Memory B cell (primary cell): Measurements from ENCODE around the gene VHLL.

Source experiments
- ATAC-seq: fragments of 150-1000 bp; cut with Tn5 transposase; 2 replicates; pipeline ENCODE4 v1.10.0; 2021; ENCODE audit warnings: low read depth, mild to moderate bottlenecking, moderate library complexity
- DNase-seq, 2 donors: peaks; one replicate each; pipeline ENCODE4 v3.0.0; 2022; ENCODE audit warnings: low spot score in 2 of 2
- H3K27ac Mint-ChIP-seq: one replicate; pipeline ENCODE4 v1.8.0; 2022; ENCODE audit warnings: mild to moderate bottlenecking, moderate library complexity, mixed read lengths
- H3K27me3 Mint-ChIP-seq: one replicate; pipeline ENCODE4 v1.8.0; 2022; ENCODE audit warnings: mixed read lengths
- H3K36me3 Mint-ChIP-seq: one replicate; pipeline ENCODE4 v1.8.0; 2022; ENCODE audit warnings: mild to moderate bottlenecking, mixed read lengths
- H3K4me1 Mint-ChIP-seq: one replicate; pipeline ENCODE4 v1.8.0; 2022; ENCODE audit warnings: mixed read lengths
- H3K4me3 Mint-ChIP-seq: one replicate; pipeline ENCODE4 v1.8.0; 2022; ENCODE audit warnings: mild to moderate bottlenecking, moderate library complexity, mixed read lengths
- H3K9me3 Mint-ChIP-seq: one replicate; pipeline ENCODE4 v1.8.0; 2022; ENCODE audit warnings: mixed read lengths

Gene VHLL

DNA sequence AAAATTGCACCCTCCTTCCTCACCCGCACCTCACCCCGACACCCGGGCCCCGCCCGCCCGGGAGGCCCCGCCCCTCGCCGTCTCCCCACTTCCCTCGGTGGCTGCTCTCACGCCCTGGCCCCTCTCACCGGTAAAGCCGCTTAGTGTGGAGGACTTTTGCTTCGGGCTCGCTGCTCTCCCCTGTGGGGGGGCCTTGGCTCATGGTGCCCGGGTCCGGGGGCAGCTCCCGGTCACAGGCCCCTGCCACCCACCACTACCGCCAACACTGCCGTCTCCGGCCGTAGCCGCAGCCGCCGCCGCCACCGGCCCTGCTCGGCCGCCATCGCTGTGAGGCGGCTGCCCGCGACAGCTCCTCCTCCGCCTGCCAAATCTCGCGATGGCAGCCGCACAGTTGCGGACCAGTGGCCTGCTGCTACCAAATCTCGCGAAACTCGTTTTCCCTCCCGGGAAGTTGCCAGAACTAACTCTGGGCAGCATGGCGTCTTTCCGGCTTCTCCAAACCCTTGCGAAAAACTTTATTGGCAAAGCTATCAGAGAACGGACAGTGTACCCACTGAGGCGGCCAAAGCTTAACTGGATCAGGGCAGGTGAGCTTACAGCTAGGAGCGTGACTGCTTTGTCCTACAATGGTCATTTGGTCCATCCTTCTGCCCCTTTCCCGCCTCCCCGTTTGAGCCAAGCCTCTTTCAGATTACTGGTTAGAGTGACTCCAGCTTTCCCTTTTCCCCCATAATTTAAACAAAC is 16.5 kb downstream of the VHLL start, which contains the start of gene SMG5:
SMG5 (minus strand) TSS at position 347 of the 744 bp plus-strand sequence; CDS start at position 202, 145 bp downstream.
- H3K4me1 Mint-ChIP-seq, result peaks cover 26% of the 10 kb centered on the region
- H3K27me3 Mint-ChIP-seq, result no peaks in the 10 kb centered on the region
- no peaks in the 10 kb centered on the region for H3K9me3 Mint-ChIP-seq
- peak within 1 kb of the TSS; percentile 98 for H3K4me3 Mint-ChIP-seq
- peak; percentile 93 to 95 for DNase-seq
- peaks cover 9% of the 10 kb centered on the region for H3K36me3 Mint-ChIP-seq
- peak within 1 kb of the TSS; percentile 94 for H3K27ac Mint-ChIP-seq
- peak; percentile 90 for ATAC-seq

DNA sequence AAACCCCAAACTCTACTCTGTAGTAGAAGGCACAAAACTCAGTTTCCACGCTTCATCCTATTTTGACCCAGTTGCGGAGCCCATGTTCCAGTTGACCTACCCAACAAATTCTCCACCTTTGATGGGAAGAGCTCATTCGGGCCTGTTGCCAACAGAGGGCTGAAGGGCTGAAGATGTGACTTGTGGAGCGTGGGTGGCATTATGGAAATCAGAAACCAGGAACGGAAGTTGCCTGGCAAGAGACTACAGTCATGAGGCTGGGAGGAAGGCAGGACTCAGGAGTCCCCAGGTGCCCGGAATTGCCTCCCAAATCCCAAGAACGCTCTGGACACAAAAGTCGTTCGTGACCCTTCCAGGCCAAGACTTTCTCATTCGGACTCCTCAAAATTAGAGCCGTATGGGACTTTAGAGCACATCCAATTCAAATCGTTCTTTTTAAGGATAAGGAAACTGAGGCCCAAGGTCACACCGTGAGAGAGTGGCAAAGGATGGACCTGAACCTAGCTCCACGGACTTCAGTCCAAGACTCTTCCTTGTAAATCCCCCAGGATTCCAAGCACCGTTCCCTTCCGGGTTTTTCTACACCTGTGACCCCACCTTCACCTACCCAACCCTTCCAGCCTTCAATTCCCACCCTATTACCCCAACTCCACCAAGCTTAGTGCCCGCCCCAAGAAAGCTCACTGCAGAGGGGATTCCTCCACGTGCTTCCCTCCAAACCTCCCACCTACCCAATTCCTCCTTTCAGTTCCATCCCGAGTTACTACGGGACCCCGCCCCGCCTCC is 17.2 kb downstream of the VHLL start:
- peak overlapping the region; percentile 94 for H3K27ac Mint-ChIP-seq
- DNase-seq (no peak), ATAC-seq (no peak)
- H3K36me3 Mint-ChIP-seq, result peaks cover 13% of the 10 kb centered on the region
- H3K4me3 Mint-ChIP-seq, result peak overlapping the region; percentile 98
- no peaks in the 10 kb centered on the region for H3K9me3 Mint-ChIP-seq
- H3K27me3 Mint-ChIP-seq, result no peaks in the 10 kb centered on the region
- H3K4me1 Mint-ChIP-seq, result peaks cover 29% of the 10 kb centered on the region

- Mint-ChIP-seq H3K36me3 (peaks cover 13% of the 10 kb centered on the region), H3K9me3 (no peaks in the 10 kb centered on the region), H3K4me3 (peak overlapping the region; percentile 98), H3K27me3 (no peaks in the 10 kb centered on the region), H3K27ac (peak overlapping the region; percentile 94), H3K4me1 (peaks cover 29% of the 10 kb centered on the region)
- DNase-seq, result no peak
- peak; percentile 9 for ATAC-seq
Observed at GRCh38 chr1:156281281-156281680, 17.8 kb downstream of the VHLL start.

GRCh38 chr1:156279837-156280236 is 19.3 kb downstream of the VHLL start:
- ATAC-seq (no peak), DNase-seq (no peak)
- Mint-ChIP-seq H3K4me1 (peaks cover 29% of the 10 kb centered on the region), H3K9me3 (no peaks in the 10 kb centered on the region), H3K27ac (no peak overlapping the region), H3K27me3 (no peaks in the 10 kb centered on the region), H3K4me3 (no peak overlapping the region), H3K36me3 (peaks cover 16% of the 10 kb centered on the region)

- no peaks in the 10 kb centered on the region for H3K27me3 Mint-ChIP-seq
- no peak for DNase-seq
- H3K4me3 Mint-ChIP-seq, result no peak overlapping the region
- no peak overlapping the region for H3K27ac Mint-ChIP-seq
- H3K36me3 Mint-ChIP-seq, result peaks cover 33% of the 10 kb centered on the region
- peaks cover 11% of the 10 kb centered on the region for H3K4me1 Mint-ChIP-seq
- H3K9me3 Mint-ChIP-seq, result no peaks in the 10 kb centered on the region
- ATAC-seq, result no peak
Observed at GRCh38 chr1:156276966-156277381, 22.1 kb downstream of the VHLL start.

DNA sequence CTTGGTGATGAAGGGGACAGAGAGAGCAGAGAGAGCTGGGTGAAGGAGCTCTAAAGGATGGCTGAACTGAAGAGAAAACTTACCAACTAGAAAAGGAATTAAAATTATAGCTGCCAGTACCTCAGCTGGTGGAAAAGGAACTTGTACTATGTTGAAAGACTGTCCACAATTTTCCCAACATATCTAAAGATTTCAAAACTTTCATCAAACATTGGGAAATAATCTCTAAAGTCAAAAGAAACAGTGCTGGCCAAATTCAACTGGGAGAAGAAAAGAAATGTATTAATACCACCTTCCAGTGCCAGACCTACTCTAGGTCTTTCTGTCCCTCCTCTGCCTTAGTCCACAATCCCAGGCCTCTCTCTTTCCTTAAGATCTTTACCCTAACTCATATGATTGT is 22.6 kb downstream of the VHLL start:
- ATAC-seq (no peak), DNase-seq (no peak)
- no peak overlapping the region for H3K4me3 Mint-ChIP-seq
- peaks cover 33% of the 10 kb centered on the region for H3K36me3 Mint-ChIP-seq
- H3K4me1 Mint-ChIP-seq, result peaks cover 10% of the 10 kb centered on the region
- H3K9me3 Mint-ChIP-seq, result no peaks in the 10 kb centered on the region
- no peak overlapping the region for H3K27ac Mint-ChIP-seq
- no peaks in the 10 kb centered on the region for H3K27me3 Mint-ChIP-seq

GRCh38 chr1:156270314-156270713 is 28.8 kb downstream of the VHLL start:
- no peak overlapping the region for H3K27ac Mint-ChIP-seq
- H3K27me3 Mint-ChIP-seq, result no peaks in the 10 kb centered on the region
- DNase-seq (no peak), ATAC-seq (no peak)
- no peak overlapping the region for H3K4me3 Mint-ChIP-seq
- no peaks in the 10 kb centered on the region for H3K9me3 Mint-ChIP-seq
- H3K36me3 Mint-ChIP-seq, result peaks cover 53% of the 10 kb centered on the region
- no peaks in the 10 kb centered on the region for H3K4me1 Mint-ChIP-seq

- Mint-ChIP-seq H3K4me1 (no peaks in the 10 kb centered on the region), H3K4me3 (no peak overlapping the region), H3K27me3 (no peaks in the 10 kb centered on the region), H3K9me3 (no peaks in the 10 kb centered on the region), H3K27ac (no peak overlapping the region), H3K36me3 (peaks cover 51% of the 10 kb centered on the region)
- DNase-seq (no peak), ATAC-seq (no peak)
Observed at GRCh38 chr1:156268336-156268735, 30.8 kb downstream of the VHLL start.

GRCh38 chr1:156266051-156266450 is 33.1 kb downstream of the VHLL start:
- ATAC-seq, result no peak
- Mint-ChIP-seq H3K4me3 (no peak overlapping the region), H3K9me3 (no peaks in the 10 kb centered on the region), H3K4me1 (no peaks in the 10 kb centered on the region), H3K36me3 (peaks cover 54% of the 10 kb centered on the region), H3K27ac (no peak overlapping the region), H3K27me3 (no peaks in the 10 kb centered on the region)
- no peak for DNase-seq

GRCh38 chr1:156263288-156263655 is 35.8 kb downstream of the VHLL start:
- H3K27ac Mint-ChIP-seq, result no peak overlapping the region

DNA sequence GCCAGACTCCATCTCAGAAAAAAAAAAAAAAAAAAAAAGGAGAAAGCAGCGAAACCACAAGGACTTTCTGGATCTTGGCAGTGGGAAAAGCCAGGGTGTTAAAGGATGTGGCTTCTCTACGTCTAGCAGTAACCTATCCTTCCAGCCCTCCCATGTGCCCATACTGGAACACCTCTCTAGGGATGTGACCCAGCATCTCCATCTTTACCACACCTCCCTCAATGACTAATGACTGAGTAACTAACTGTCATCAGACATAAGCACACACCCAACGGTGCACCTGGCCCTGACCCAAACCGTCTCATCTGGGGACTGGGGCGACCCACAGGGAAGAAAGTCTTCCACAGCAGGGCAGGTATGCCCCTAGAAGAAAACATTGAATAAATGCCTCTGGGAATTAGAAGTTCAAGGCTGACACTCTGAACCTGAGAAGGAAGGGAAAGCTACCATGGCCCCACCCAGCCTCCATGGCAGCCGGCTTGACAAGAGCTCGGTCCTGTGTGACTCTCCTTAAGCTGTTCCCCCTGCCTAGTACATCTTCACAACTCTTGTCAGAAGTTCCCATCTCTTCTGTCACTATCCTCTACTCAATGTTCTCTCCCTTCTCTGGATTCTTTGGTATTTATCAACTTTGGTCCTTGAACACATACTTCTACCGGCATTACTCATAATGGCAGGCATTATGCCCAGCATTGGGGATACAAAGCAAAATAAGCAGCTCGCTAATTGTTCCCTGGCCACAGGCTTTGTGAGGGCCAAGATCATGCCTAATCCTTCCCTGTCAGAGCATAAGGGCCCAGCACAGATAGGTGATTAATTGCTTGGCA is 36.4 kb downstream of the VHLL start:
- DNase-seq, result no peak
- Mint-ChIP-seq H3K27ac (peak overlapping the region; percentile 9), H3K36me3 (peaks cover 62% of the 10 kb centered on the region), H3K9me3 (no peaks in the 10 kb centered on the region), H3K4me3 (no peak overlapping the region), H3K4me1 (no peaks in the 10 kb centered on the region), H3K27me3 (no peaks in the 10 kb centered on the region)
- ATAC-seq, result no peak

More at GRCh38 chr1:156263288-156263655, 35.8 kb downstream of the VHLL start:
- DNase-seq (no peak), ATAC-seq (no peak)
- Mint-ChIP-seq H3K4me3 (no peak overlapping the region), H3K36me3 (peaks cover 62% of the 10 kb centered on the region), H3K4me1 (no peaks in the 10 kb centered on the region), H3K27me3 (no peaks in the 10 kb centered on the region), H3K9me3 (no peaks in the 10 kb centered on the region)

DNA sequence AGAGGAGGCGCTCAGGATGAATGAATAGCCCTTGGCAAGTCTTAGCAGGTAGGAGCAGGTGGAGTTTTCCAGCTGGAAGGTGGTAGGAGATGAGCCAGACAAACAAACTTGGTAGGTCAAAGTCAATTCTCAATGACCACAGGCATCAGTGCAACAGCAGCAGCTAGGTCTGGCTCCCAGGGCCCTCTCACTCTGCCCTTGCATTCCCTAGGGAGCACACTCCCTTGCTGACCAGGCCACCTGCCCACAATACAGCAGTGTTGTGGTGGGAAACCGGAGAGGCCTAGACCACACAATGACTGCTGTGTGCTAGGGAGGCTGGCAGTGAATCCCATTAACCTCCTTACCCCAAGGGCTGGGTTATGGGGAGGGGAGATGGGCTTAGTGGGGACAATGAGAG is 38.2 kb downstream of the VHLL start:
- H3K9me3 Mint-ChIP-seq, result no peaks in the 10 kb centered on the region
- ATAC-seq, result no peak
- H3K27me3 Mint-ChIP-seq, result no peaks in the 10 kb centered on the region
- H3K4me1 Mint-ChIP-seq, result no peaks in the 10 kb centered on the region
- H3K36me3 Mint-ChIP-seq, result peaks cover 51% of the 10 kb centered on the region
- peak overlapping the region; percentile 38 for H3K27ac Mint-ChIP-seq
- no peak for DNase-seq
- no peak overlapping the region for H3K4me3 Mint-ChIP-seq

DNA sequence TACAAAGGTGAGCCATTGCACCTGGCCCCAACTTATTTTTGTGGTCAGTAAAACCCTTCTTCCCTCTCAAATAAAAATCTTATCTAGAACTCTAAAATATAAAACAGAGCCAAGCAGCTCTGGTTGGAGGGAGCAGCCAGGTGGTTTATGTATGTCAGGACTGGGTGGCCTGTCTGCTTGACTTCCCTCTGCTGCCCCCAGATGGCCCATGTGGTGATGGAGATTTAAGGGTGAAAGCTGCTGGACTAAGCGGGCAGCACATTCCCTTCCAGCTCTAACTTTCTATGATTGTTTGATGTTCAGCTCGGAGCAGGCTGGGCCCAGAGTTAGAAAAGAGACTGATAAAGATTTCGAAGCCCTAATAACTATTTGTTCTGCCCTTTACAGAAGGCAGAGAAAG is 39.3 kb downstream of the VHLL start:
- Mint-ChIP-seq H3K36me3 (peaks cover 46% of the 10 kb centered on the region), H3K4me1 (no peaks in the 10 kb centered on the region), H3K4me3 (no peak overlapping the region), H3K9me3 (no peaks in the 10 kb centered on the region), H3K27me3 (no peaks in the 10 kb centered on the region), H3K27ac (no peak overlapping the region)
- DNase-seq (no peak), ATAC-seq (no peak)

GRCh38 chr1:156258859-156259258 is 40.2 kb downstream of the VHLL start:
- H3K27me3 Mint-ChIP-seq, result no peaks in the 10 kb centered on the region
- H3K4me3 Mint-ChIP-seq, result no peak overlapping the region
- no peaks in the 10 kb centered on the region for H3K4me1 Mint-ChIP-seq
- H3K36me3 Mint-ChIP-seq, result peaks cover 44% of the 10 kb centered on the region
- DNase-seq (no peak), ATAC-seq (no peak)
- no peaks in the 10 kb centered on the region for H3K9me3 Mint-ChIP-seq
- no peak overlapping the region for H3K27ac Mint-ChIP-seq
